ENCODE measurements around the gene CFAP97D2.

CFAP97D2 gene

GRCh38 chr13:114230117-114230516, 51.1 kb downstream of the CFAP97D2 start:
- TF ChIP-seq CTCF (IDR thresholded peaks at IDR 0.05; ENCODE audit: borderline replicate concordance, control extremely low read depth, extremely low read depth, insufficient read depth, missing control alignments) = no peak
- in situ Hi-C loops (cut with MboI; ENCODE audit: low sequenced_read_pairs, unreplicated experiment) = no loop called here
- no peak for DNase-seq (ENCODE audit: low spot score)

GRCh38 chr13:114230575-114230974, 51.5 kb downstream of the CFAP97D2 start:
- DNase-seq (ENCODE audit: low spot score) = no peak
- in situ Hi-C loops (cut with MboI; ENCODE audit: low sequenced_read_pairs, unreplicated experiment) = no loop called here
- no peak for TF ChIP-seq CTCF (IDR thresholded peaks at IDR 0.05; ENCODE audit: borderline replicate concordance, control extremely low read depth, extremely low read depth, insufficient read depth, missing control alignments)

- in situ Hi-C loops (cut with MboI; ENCODE audit: low sequenced_read_pairs, unreplicated experiment) = no loop called here
These were observed 52.8 kb downstream of the CFAP97D2 start for GRCh38 chr13:114231886-114232285.

GRCh38 chr13:114234266-114234644, 55.2 kb downstream of the CFAP97D2 start:
- in situ Hi-C loops (cut with MboI; ENCODE audit: low sequenced_read_pairs, unreplicated experiment) = no loop called here
- no peak for DNase-seq (ENCODE audit: low spot score)
- no peak for TF ChIP-seq CTCF (IDR thresholded peaks at IDR 0.05; ENCODE audit: borderline replicate concordance, control extremely low read depth, extremely low read depth, insufficient read depth, missing control alignments)

More at GRCh38 chr13:114231886-114232285, 52.8 kb downstream of the CFAP97D2 start:
- no peak for DNase-seq (ENCODE audit: low spot score)
- no peak for TF ChIP-seq CTCF (IDR thresholded peaks at IDR 0.05; ENCODE audit: borderline replicate concordance, control extremely low read depth, extremely low read depth, insufficient read depth, missing control alignments)

GRCh38 chr13:114234645-114235421, 55.8 kb downstream of the CFAP97D2 start, which contains the start of gene CDC16:
CDC16 (plus strand) TSS chr13:114234897; CDS start chr13:114235085, 188 bp downstream.
- no peak for TF ChIP-seq CTCF (IDR thresholded peaks at IDR 0.05; ENCODE audit: borderline replicate concordance, control extremely low read depth, extremely low read depth, insufficient read depth, missing control alignments)
- in situ Hi-C loops (cut with MboI; ENCODE audit: low sequenced_read_pairs, unreplicated experiment) = no loop called here
- DNase-seq (ENCODE audit: low spot score) = peak; percentile 95

- no peak for DNase-seq (ENCODE audit: low spot score)
- TF ChIP-seq CTCF (IDR thresholded peaks at IDR 0.05; ENCODE audit: borderline replicate concordance, control extremely low read depth, extremely low read depth, insufficient read depth, missing control alignments) = no peak
- in situ Hi-C loops (cut with MboI; ENCODE audit: low sequenced_read_pairs, unreplicated experiment) = no loop called here
These were observed 56.6 kb downstream of the CFAP97D2 start for GRCh38 chr13:114235697-114236096.
